RWPE1 (cell line): ENCODE data around the gene COL26A1.

ENCODE experiments used
- CTCF ChIA-PET: fragments of 350-600 bp; sonication (Branson Sonifier 250); formaldehyde crosslinking; extraction: SDS; loops from one replicate; lab custom pipeline; 2021; lab: Yijun Ruan, JAX
- POLR2A ChIA-PET: fragments of 400-600 bp; formaldehyde crosslinking; extraction: SDS; loops from one replicate; lab custom pipeline; 2020; ENCODE audit warnings: antibody characterized with exemption; ENCODE audit not compliant: low non-redundant PET; lab: Yijun Ruan, JAX
- DNase-seq: peaks from one replicate; pipeline ENCODE4 v3.0.0; 2012; ENCODE audit warnings: low spot score
- H3K27ac ChIP-seq: fragments of 450-650 bp; 2 replicates; pipeline ENCODE4 v1.5.1; 2017
- CTCF ChIP-seq: fragments of 450-650 bp; conservative IDR thresholded peaks from 2 replicates; pipeline ENCODE4 v1.5.1; 2017; ENCODE audit warnings: low read depth, mild to moderate bottlenecking

COL26A1 gene

GRCh38 chr7:101435461-101436220 lies 73.0 kb downstream of the COL26A1 start:
- CTCF ChIA-PET: no interaction called here
- POLR2A ChIA-PET: no interaction called here
- no peak overlapping the region for H3K27ac ChIP-seq

DNA sequence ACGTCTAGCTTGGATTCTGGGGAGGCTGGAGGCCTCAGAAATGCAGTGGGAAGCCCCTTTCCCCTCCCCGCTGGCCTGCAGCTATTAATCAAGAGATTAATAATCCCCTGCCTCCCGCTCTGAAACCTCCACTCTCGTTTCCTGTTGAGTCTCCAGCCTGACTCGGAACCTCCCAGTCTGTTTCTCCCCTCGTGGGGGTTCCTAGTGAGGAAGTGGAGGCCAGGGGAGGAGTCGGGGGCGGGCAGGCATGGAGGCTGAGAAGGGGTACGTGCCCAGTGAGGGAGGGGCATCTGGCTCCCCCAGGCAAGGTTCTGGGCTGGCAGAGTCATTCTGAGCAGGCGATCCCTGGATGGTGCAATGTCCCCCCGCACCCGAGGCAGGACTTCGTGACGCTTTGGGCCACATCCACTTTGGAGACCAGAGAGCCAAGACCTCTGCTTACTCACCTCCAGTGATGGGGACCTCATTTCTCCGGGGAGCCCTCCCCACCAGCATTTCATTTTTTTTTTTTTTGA lies 73.6 kb downstream of the COL26A1 start:
- no peak overlapping the region for H3K27ac ChIP-seq
- TF ChIP-seq CTCF: no peak
- POLR2A ChIA-PET: no interaction called here
- no peak for DNase-seq
- CTCF ChIA-PET: no interaction called here

More at GRCh38 chr7:101435461-101436220, 73.0 kb downstream of the COL26A1 start:
- DNase-seq: no peak
- TF ChIP-seq CTCF: no peak

DNA sequence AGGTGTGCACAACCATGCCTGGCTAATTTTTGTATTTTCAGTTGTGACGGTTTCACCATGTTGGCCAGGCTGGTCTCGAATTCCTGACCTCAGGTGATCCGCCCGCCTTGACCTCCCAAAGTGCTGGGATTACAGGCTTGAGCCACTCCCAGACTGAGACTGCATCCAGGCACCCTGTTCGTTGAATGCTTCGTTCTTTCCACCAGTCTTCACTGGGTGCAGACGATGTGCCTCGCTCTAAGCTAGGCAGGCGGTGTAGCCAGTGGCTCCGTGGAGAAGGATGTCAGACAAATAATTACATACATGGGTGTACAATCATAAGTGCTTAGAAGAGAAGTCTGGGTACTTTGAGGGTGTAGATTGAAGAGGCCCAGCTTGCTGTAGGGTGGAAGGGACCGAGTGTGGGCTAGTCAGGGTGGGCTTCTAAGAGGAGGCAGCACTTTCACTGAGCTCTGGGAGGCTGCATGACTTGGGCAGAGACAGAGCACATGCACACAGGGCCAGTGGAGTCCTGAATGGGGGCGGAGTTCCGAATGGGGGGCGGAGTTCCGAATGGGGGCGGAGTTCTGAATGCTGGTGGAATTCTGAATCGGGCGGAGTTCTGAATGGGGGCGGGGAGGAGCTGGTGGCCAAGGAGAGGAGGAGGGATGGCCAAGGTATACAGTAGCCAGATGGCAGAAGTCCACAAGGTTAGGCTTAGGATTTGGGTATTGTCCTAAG lies 74.3 kb downstream of the COL26A1 start:
- POLR2A ChIA-PET: interaction anchor here (0.6 kb wide), 1 partner anchor 825 kb away, joined by 3 read pairs; the partner anchor contains the start of gene MOSPD3
- CTCF ChIA-PET: interaction anchor here (1.0 kb wide), 1 partner anchor 73 kb away, joined by 3 read pairs; no protein-coding TSS in a partner anchor
- TF ChIP-seq CTCF: no peak
- no peak overlapping the region for H3K27ac ChIP-seq
- DNase-seq: peak; percentile 35

- no peak for DNase-seq
- no peak for TF ChIP-seq CTCF
- POLR2A ChIA-PET: no interaction called here
Measured at GRCh38 chr7:101441890-101442289, 79.2 kb downstream of the COL26A1 start.

GRCh38 chr7:101442426-101443070 lies 79.9 kb downstream of the COL26A1 start:
- no peak for DNase-seq
- ChIA-PET POLR2A (no interaction called here), CTCF (no interaction called here)
- no peak overlapping the region for H3K27ac ChIP-seq
- TF ChIP-seq CTCF: no peak

More at GRCh38 chr7:101441890-101442289, 79.2 kb downstream of the COL26A1 start:
- CTCF ChIA-PET: no interaction called here
- no peak overlapping the region for H3K27ac ChIP-seq

GRCh38 chr7:101450064-101450463 lies 87.4 kb downstream of the COL26A1 start:
- TF ChIP-seq CTCF: no peak
- DNase-seq: no peak
- H3K27ac ChIP-seq: no peak overlapping the region
- ChIA-PET CTCF (no interaction called here), POLR2A (no interaction called here)
